Natural killer cell treated with Interleukin-12 subunit alpha and Interleukin-12 subunit beta and Interleukin-15 and Interleukin-18, amount 100 ng/mL, for 72 hours (primary cell): ENCODE results near the gene GPR37L1. TPM values are rescaled to one million over a fixed set of nuclear protein-coding genes. Genes with fewer than 3 reads are reported as not detected.
A peak's percentile ranks its signal among the peaks of the same experiment; 100 is the strongest.
"Not testable (repeated sequence)": the region's sequence is repeated elsewhere in the genome, so short reads cannot be mapped to it uniquely, and the experiment has no call there.

ENCODE experiments used
- ATAC-seq, 2 donors: fragments of 150-1000 bp; cut with Tn5 transposase in 1 of 2; sonication (Bioruptor Pico), chemical (Tn5 transposase) in 1 of 2; 2 replicates each; pipeline ENCODE4 v1.10.0; 2021
- DNase-seq: peaks from one replicate; pipeline ENCODE4 v3.0.0; 2022; ENCODE audit warnings: low spot score
- H3K27ac Mint-ChIP-seq, 2 donors: 1 replicate in 1 of 2; 2 replicates in 1 of 2; pipeline ENCODE4 v1.8.0; 2022; ENCODE audit warnings: mixed read lengths in 2 of 2, mild to moderate bottlenecking in 1 of 2, moderate library complexity in 1 of 2
- H3K27me3 Mint-ChIP-seq, 2 donors: 1 replicate in 1 of 2; 2 replicates in 1 of 2; pipeline ENCODE4 v1.8.0; 2022; ENCODE audit warnings: mixed read lengths in 2 of 2
- H3K36me3 Mint-ChIP-seq: one replicate; pipeline ENCODE4 v1.8.0; 2022; ENCODE audit warnings: mixed read lengths
- H3K4me1 Mint-ChIP-seq, 2 donors: 1 replicate in 1 of 2; 2 replicates in 1 of 2; pipeline ENCODE4 v1.8.0; 2022; ENCODE audit warnings: low read depth in 2 of 2, mixed read lengths in 2 of 2, mild to moderate bottlenecking in 1 of 2
- H3K4me3 Mint-ChIP-seq: one replicate; pipeline ENCODE4 v1.8.0; 2022; ENCODE audit warnings: mixed read lengths
- H3K9me3 Mint-ChIP-seq: 2 replicates; pipeline ENCODE4 v1.8.0; 2022; ENCODE audit warnings: mixed read lengths
- total RNA-seq, 2 donors: library from RNA; stranded (reverse); gene quantifications; one replicate each; pipeline ENCODE4 v1.2.3, GENCODE V29; 2022

Gene GPR37L1
- total RNA-seq, 2 donors from 2014 or later, result not detected

DNA sequence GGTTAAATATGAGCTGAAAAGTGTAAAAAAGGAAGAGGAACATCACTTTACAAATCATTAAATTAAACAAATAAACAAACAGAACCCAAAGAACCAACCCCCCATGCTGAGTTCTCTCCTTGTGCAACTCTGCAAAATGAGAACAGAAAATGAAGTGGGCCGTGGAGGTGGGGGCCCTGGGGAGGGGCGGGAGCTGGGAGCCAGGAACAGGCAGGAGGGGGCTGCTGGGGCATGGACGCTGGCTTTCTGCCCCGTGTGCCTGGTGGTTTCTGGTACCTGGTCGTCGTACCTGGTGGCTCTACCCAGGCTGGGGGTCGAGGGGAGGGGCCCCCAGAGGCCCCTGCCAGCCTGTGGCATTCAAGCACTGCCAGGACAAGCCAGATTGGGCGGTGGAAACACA is 10.8 kb downstream of the GPR37L1 start:
- Mint-ChIP-seq H3K4me3 (no peak overlapping the region), H3K36me3 (no peaks in the 10 kb centered on the region), H3K27ac (no peak overlapping the region), H3K27me3 (no peaks in the 10 kb centered on the region), H3K9me3 (no peaks in the 10 kb centered on the region), H3K4me1 (peaks cover 0 to 5% of the 10 kb centered on the region in 2 donors)
- DNase-seq, result no peak
- ATAC-seq, result no peak

DNA sequence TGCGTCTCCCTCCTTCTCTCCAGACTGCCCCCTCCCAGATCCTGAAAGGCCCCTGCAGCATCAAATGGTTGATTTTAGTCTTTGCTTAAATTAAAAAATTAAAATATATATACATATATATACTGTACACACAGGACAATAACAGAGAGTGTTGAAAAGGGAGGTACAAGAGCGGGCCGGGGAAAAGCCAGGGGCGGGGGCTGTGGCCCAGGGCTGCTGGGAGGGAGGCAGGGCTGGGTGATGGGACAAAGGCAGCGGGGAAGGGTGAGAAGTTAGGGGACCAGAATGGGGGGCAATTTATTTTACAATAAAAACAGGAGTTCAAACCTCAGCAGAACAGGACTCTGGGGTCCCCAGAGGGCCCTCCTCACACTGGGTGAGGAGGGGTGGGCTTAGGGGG is 11.3 kb downstream of the GPR37L1 start:
- no peak for DNase-seq
- H3K36me3 Mint-ChIP-seq, result no peaks in the 10 kb centered on the region
- no peaks in the 10 kb centered on the region for H3K27me3 Mint-ChIP-seq
- no peak overlapping the region for H3K27ac Mint-ChIP-seq
- ATAC-seq, result no peak
- peaks cover 0 to 6% of the 10 kb centered on the region in 2 donors for H3K4me1 Mint-ChIP-seq
- no peak overlapping the region for H3K4me3 Mint-ChIP-seq
- H3K9me3 Mint-ChIP-seq, result no peaks in the 10 kb centered on the region

DNA sequence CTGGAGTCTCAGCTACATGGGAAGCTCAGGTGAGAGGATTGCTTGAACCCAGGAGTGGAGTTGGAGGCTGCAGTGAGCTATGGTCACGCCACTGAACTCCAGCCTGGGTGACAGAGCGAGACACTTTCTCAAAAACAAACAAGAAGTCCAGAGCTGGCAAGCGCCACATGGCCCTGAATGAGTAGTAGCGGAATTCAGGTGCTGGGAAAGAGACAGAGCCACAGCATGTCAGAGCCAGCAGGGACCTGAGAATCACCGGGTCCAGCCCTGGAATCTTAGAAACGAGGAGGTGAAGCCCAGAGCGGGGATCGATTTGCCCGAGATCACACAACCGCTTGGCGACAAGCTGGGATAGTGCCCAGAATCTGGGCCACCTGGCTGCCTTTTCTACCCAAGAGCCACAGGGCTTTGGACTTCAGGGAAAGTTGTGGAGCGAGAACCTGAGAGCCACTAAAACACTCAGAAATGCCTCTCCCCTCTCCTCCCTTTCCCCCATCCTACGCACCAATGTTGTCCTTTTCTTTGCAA is 12.0 kb downstream of the GPR37L1 start:
- no peaks in the 10 kb centered on the region for H3K36me3 Mint-ChIP-seq
- no peak overlapping the region for H3K4me3 Mint-ChIP-seq
- H3K27ac Mint-ChIP-seq, result no peak overlapping the region
- no peak for ATAC-seq
- no peaks in the 10 kb centered on the region for H3K27me3 Mint-ChIP-seq
- peaks cover 0 to 6% of the 10 kb centered on the region in 2 donors for H3K4me1 Mint-ChIP-seq
- no peaks in the 10 kb centered on the region for H3K9me3 Mint-ChIP-seq
- no peak for DNase-seq

GRCh38 chr1:202135221-202135721 is 12.6 kb downstream of the GPR37L1 start:
- no peak overlapping the region for H3K4me3 Mint-ChIP-seq
- H3K4me1 Mint-ChIP-seq, result peaks cover 0 to 6% of the 10 kb centered on the region in 2 donors
- no peaks in the 10 kb centered on the region for H3K27me3 Mint-ChIP-seq
- ATAC-seq, result peak; percentile 77 to 81
- no peaks in the 10 kb centered on the region for H3K36me3 Mint-ChIP-seq
- H3K27ac Mint-ChIP-seq, result no peak overlapping the region
- DNase-seq, result no peak
- H3K9me3 Mint-ChIP-seq, result no peaks in the 10 kb centered on the region

- no peaks in the 10 kb centered on the region for H3K27me3 Mint-ChIP-seq
- no peak overlapping the region for H3K4me3 Mint-ChIP-seq
- ATAC-seq (no peak), DNase-seq (no peak)
- no peak overlapping the region for H3K27ac Mint-ChIP-seq
- no peaks in the 10 kb centered on the region for H3K9me3 Mint-ChIP-seq
- peaks cover 17 to 23% of the 10 kb centered on the region in 2 donors for H3K4me1 Mint-ChIP-seq
- H3K36me3 Mint-ChIP-seq, result no peaks in the 10 kb centered on the region
Measured at GRCh38 chr1:202140833-202141232, 18.1 kb downstream of the GPR37L1 start.

DNA sequence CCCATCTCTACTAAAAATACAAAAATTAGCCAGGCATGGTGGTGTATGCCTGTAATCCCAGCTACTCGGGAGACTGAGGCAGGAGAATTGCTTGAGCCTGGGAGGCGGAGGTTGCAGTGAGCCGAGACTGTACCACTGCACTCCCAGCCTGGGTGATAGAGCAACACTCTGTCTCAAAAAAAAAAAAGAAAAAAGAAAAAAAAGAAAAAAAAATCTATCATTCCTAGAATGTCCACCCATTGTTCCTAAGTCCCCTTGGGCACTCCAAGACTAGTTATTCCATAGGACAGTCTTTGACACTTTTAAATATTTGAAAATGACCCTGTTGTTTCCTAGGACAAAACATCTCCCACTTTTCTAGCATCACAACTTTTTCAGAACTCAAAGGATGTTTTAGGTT is 18.8 kb downstream of the GPR37L1 start:
- H3K36me3 Mint-ChIP-seq, ATAC-seq, DNase-seq, H3K27me3 Mint-ChIP-seq, H3K4me3 Mint-ChIP-seq, H3K9me3 Mint-ChIP-seq: not testable (repeated sequence)
- Mint-ChIP-seq H3K27ac (peak overlapping the region in 1 of 2 donors; percentile 29), H3K4me1 (peaks cover 17 to 25% of the 10 kb centered on the region in 2 donors)

DNA sequence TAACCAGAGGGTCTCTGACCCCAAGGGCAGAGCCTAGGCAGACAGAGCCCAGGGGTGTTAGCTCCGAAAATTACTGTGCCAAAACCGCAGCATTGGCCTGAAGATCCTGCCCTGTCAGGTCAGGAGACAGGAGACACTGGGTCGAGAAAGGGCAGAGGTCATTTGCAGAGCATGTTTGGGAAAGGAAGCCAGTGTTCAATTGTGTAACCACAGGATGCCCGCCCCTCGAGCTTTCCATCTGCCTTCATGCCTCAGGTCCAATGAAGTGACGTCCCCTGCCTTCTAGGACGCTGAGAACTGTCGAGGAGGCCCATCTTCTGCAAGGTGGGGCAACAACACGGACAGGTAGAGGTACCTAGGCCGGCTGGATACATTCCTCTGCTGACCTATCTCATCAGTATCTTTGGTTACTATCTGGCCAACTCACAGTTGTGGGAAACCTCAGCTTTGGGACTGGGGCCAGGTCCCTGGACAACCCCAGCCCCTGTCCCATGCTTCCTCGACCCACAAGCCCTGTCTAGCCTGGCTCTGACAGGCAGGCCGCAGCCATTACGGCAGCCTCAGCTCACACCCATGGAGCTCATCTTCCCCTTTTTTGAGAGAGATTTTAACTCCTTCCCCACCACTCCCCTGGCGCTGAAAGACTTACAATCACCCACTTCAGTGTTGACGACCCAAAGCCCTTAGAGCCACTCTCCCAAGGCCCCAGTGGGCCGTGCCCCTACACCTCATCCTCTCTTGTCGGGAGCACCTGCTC is 20.5 kb downstream of the GPR37L1 start:
- Mint-ChIP-seq H3K27ac (peak overlapping the region; percentile 88 to 97), H3K27me3 (no peaks in the 10 kb centered on the region), H3K4me3 (peak overlapping the region; percentile 99), H3K4me1 (peaks cover 22 to 26% of the 10 kb centered on the region in 2 donors), H3K36me3 (peaks cover 4% of the 10 kb centered on the region), H3K9me3 (no peaks in the 10 kb centered on the region)
- DNase-seq, result no peak
- peak; percentile 15 to 24 for ATAC-seq

- peak; percentile 66 to 67 for ATAC-seq
- peak overlapping the region; percentile 88 to 97 for H3K27ac Mint-ChIP-seq
- H3K27me3 Mint-ChIP-seq, result no peaks in the 10 kb centered on the region
- no peaks in the 10 kb centered on the region for H3K9me3 Mint-ChIP-seq
- peak overlapping the region; percentile 99 for H3K4me3 Mint-ChIP-seq
- peaks cover 22% of the 10 kb centered on the region in 2 donors for H3K4me1 Mint-ChIP-seq
- peaks cover 4% of the 10 kb centered on the region for H3K36me3 Mint-ChIP-seq
- no peak for DNase-seq
Measured at GRCh38 chr1:202143768-202144401, 21.2 kb downstream of the GPR37L1 start.

GRCh38 chr1:202144402-202145067 is 21.8 kb downstream of the GPR37L1 start, which contains the start of gene ARL8A:
ARL8A (minus strand) TSS chr1:202144737; CDS start chr1:202144572, 165 bp downstream.
- peaks cover 22% of the 10 kb centered on the region in 2 donors for H3K4me1 Mint-ChIP-seq
- peak within 1 kb of the TSS; percentile 99 for H3K4me3 Mint-ChIP-seq
- peak; percentile 82 for DNase-seq

DNA sequence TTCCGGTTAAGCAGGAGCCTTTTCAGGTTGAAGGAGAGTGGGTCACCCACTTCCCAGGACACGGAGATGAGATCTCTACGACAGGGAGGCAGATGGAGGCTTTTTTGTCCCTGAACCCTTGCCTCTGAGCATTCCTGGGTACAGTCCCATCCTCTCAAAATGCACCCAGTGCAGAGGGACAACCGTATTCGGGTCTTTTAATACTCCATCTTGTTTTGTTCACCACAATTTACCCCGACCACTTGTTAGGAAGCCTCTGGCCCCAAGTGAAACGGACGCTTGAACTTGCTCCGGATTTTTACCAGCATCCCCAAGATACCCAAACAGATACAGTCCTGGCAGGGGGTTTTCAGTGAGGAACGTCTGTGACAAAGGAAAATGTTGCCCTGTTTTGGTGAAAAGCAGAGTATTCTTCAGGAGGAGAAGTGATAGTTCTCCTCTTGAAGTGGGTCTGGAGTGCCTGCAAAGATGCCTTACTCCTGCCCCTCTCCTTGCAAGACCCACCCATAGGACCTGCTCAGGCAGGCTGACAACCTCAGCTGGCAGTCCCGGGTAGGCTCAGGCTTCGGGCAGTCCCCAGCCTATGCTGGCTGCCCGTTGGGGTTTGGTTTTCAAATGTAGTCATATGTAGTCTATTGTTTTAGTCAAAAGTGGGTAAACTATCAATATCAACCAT is 22.5 kb downstream of the GPR37L1 start:
- ATAC-seq (peak; percentile 30 to 72), DNase-seq (no peak)
- Mint-ChIP-seq H3K4me1 (peaks cover 22% of the 10 kb centered on the region in 2 donors), H3K27ac (peak overlapping the region; percentile 80 to 87), H3K9me3 (no peaks in the 10 kb centered on the region), H3K4me3 (peak overlapping the region; percentile 92), H3K27me3 (no peaks in the 10 kb centered on the region), H3K36me3 (peaks cover 4% of the 10 kb centered on the region)

More at GRCh38 chr1:202144402-202145067, 21.8 kb downstream of the GPR37L1 start, which contains the start of gene ARL8A:
- Mint-ChIP-seq H3K36me3 (peaks cover 4% of the 10 kb centered on the region), H3K27ac (peak within 1 kb of the TSS; percentile 88 to 97), H3K27me3 (no peaks in the 10 kb centered on the region), H3K9me3 (no peaks in the 10 kb centered on the region)
- ATAC-seq, result peak; percentile 81 to 85

GRCh38 chr1:202145744-202146140 is 23.0 kb downstream of the GPR37L1 start:
- not testable (repeated sequence) for H3K36me3 Mint-ChIP-seq, H3K27me3 Mint-ChIP-seq

DNA sequence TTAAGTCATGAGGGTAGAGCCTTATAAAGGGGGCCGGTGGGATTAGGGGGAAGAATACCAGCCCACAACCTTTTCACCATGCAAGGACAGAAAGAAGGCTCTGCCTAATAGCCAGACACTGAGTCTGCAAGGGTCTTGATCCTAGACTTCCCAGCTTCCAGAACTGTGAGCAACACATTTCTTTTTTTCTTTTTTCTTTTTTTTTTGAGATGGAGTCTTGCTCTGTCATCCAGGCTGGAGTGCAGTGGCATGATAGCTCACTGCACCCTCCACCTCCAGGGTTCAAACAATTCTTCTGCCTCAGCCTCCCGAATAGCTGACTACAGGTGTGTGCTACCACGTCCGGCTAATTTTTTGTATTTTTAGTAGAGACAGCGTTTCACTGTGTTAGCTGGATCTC is 23.6 kb downstream of the GPR37L1 start:
- H3K4me1 Mint-ChIP-seq, result peaks cover 28 to 30% of the 10 kb centered on the region in 2 donors
- H3K27me3 Mint-ChIP-seq, result no peaks in the 10 kb centered on the region
- H3K9me3 Mint-ChIP-seq, result no peaks in the 10 kb centered on the region
- no peak overlapping the region for H3K4me3 Mint-ChIP-seq
- no peak for DNase-seq
- peak overlapping the region in 1 of 2 donors; percentile 80 for H3K27ac Mint-ChIP-seq
- peaks cover 15% of the 10 kb centered on the region for H3K36me3 Mint-ChIP-seq
- no peak for ATAC-seq

More at GRCh38 chr1:202145744-202146140, 23.0 kb downstream of the GPR37L1 start:
- not testable (repeated sequence) for H3K4me3 Mint-ChIP-seq, H3K9me3 Mint-ChIP-seq, DNase-seq, ATAC-seq
- peaks cover 23 to 24% of the 10 kb centered on the region in 2 donors for H3K4me1 Mint-ChIP-seq
- peak overlapping the region; percentile 80 to 87 for H3K27ac Mint-ChIP-seq

DNA sequence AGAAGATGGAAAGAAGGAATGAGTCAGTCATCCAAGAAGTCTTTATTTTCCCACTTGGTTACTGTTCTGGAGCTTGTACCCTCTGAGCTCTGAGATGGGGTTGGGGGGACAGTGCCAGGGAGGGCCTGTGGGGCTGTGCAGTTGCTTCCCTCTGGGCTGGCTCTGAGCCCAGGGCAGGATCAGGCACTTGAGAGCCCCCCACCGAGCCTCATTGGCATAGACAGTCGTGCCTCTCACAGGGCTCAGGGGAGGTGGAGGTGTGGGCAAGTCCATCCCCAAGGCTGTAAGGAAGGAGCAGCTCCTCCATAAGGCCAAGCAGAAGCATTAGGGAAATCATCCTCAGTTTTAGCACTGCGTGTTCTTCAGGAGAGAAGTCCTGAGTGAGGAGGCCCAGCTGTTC is 24.3 kb downstream of the GPR37L1 start:
- peaks cover 29 to 30% of the 10 kb centered on the region in 2 donors for H3K4me1 Mint-ChIP-seq
- DNase-seq (no peak), ATAC-seq (no peak)
- H3K27me3 Mint-ChIP-seq, result no peaks in the 10 kb centered on the region
- H3K27ac Mint-ChIP-seq, result no peak overlapping the region
- no peaks in the 10 kb centered on the region for H3K9me3 Mint-ChIP-seq
- H3K4me3 Mint-ChIP-seq, result no peak overlapping the region
- peaks cover 17% of the 10 kb centered on the region for H3K36me3 Mint-ChIP-seq
